Gastroesophageal sphincter (tissue), 4 donors: ENCODE data around the gene BHLHE23. TPM values are rescaled to one million over a fixed set of nuclear protein-coding genes. Genes with fewer than 3 reads are reported as not detected.
A peak's percentile ranks its signal among the peaks of the same experiment; 100 is the strongest.

Experiments
- ATAC-seq: fragments of 150-250 bp; one replicate; pipeline ENCODE4 v1.9.1; 2016; ENCODE audit warnings: mild to moderate bottlenecking, moderate library complexity
- H3K27ac ChIP-seq, 4 donors: fragments of 200-600 bp; sonication (generic) in 3 of 4; 1 replicate in 3 of 4; 2 replicates in 1 of 4; pipeline ENCODE4 v1.5.1; 2016 to 2019
- H3K27me3 ChIP-seq: fragments of 200-600 bp; sonication (generic); one replicate; pipeline ENCODE4 v1.5.1; 2019
- H3K36me3 ChIP-seq, 2 donors: fragments of 200-600 bp; sonication (generic); one replicate each; pipeline ENCODE4 v1.5.1; 2019; ENCODE audit warnings: control low read depth in 1 of 2
- H3K4me1 ChIP-seq, 3 donors: fragments of 200-600 bp; sonication (generic); 1 replicate in 2 of 3; 2 replicates in 1 of 3; pipeline ENCODE4 v1.5.1; 2016 to 2019; ENCODE audit warnings: control low read depth in 2 of 3
- H3K4me3 ChIP-seq, 2 donors: fragments of 200-600 bp; sonication (generic); one replicate each; pipeline ENCODE4 v1.5.1; 2019; ENCODE audit warnings: mild to moderate bottlenecking in 1 of 2, moderate library complexity in 1 of 2
- H3K9me3 ChIP-seq, 3 donors: fragments of 200-600 bp; sonication (generic); one replicate each; pipeline ENCODE4 v1.5.1; 2017 to 2019; ENCODE audit warnings: control low read depth in 2 of 3
- EP300 ChIP-seq: sonication (generic); formaldehyde crosslinking; IDR thresholded peaks from one replicate; pipeline ENCODE4 v1.6.1; 2017; ENCODE audit warnings: antibody characterized with exemption, mild to moderate bottlenecking
- POLR2A ChIP-seq, 2 donors: fragments of 450-650 bp; IDR thresholded peaks; one replicate each; pipeline ENCODE4 v1.6.1; 2017; ENCODE audit warnings: antibody characterized with exemption in 2 of 2, mild to moderate bottlenecking in 2 of 2, moderate library complexity in 1 of 2
- POLR2AphosphoS5 ChIP-seq: sonication (generic); formaldehyde crosslinking; IDR thresholded peaks from one replicate; pipeline ENCODE4 v1.6.1; 2017; ENCODE audit warnings: antibody characterized with exemption
- WGBS, 2 donors: methylation state at CpG; one replicate each; pipeline ENCODE4 v1.1.5; 2018; ENCODE audit warnings: low coverage in 1 of 2; 5-methylcytosine and 5-hydroxymethylcytosine counted together
- total RNA-seq, 4 donors: library from RNA; depleted of rRNA; stranded (reverse); fragments of >200 nt; gene quantifications; one replicate each; pipeline ENCODE4 v1.1.0, GENCODE V29; 2016
- TF ChIP-seq, protein P1 (sequence below), 4 experiments: fragments of 200-600 bp in 2 of 4; fragments of 450-650 bp in 2 of 4; sonication (generic) in 1 of 4; IDR thresholded peaks; one replicate each; pipeline ENCODE4 v1.5.1; 2017 to 2019; ENCODE audit warnings: antibody characterized with exemption in 4 of 4, mild to moderate bottlenecking in 2 of 4, moderate library complexity in 2 of 4

The BHLHE23 gene
- total RNA-seq, 4 donors from 2014 or later: not detected

DNA sequence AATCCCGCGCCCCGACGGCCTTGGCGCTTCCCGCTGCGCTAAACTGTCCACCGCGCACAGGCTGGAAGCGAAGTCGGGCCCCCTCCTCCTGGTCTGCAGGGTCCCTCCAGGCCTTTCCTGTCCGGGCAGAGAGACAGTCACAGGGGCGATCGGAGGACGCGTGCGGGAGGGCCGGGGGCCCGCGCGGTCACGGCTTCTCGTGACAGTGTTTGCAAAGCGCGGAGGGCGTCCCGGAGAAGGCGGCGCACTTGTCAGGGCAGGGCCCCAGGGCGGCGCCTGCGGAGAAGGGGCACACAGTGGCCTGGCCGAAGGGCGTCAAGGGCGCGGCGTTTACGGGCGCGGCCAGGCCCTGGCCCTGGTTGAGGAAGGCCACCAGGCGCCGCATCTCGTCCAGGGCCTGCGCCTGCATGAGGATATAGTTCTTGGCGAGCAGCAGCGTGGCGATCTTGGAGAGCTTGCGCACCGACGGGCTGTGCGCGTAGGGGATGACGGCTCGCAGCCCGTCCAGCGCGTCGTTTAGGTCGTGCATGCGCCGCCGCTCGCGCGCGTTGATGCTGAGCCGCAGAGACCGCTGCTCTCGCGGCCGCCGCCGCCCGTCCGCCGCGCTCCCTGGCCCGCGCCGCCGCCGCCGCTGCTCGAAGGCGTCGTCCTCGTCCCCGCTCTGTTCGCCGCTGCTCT lies 763 bp downstream of the BHLHE23 start:
- Histone ChIP-seq H3K27me3 (peaks cover 100% of the 10 kb centered on the region), H3K4me3 (peak overlapping the region in 1 of 2 donors; percentile 26), H3K4me1 (peaks cover 0 to 52% (median 14%) of the 10 kb centered on the region in 3 donors), H3K36me3 (no peaks in the 10 kb centered on the region), H3K27ac (no peak overlapping the region), H3K9me3 (no peaks in the 10 kb centered on the region)
- WGBS, 2 donors: 0% methylated on average over 1 of the region's 90 CpGs; no CpG with 5 or more reads in 1 of the 2 donors
- ATAC-seq: no peak
- TF ChIP-seq POLR2AphosphoS5 (no peak), POLR2A (IDR thresholded peaks at IDR 0.05) (no peak), EP300 (no peak)
- TF ChIP-seq, protein P1, sequence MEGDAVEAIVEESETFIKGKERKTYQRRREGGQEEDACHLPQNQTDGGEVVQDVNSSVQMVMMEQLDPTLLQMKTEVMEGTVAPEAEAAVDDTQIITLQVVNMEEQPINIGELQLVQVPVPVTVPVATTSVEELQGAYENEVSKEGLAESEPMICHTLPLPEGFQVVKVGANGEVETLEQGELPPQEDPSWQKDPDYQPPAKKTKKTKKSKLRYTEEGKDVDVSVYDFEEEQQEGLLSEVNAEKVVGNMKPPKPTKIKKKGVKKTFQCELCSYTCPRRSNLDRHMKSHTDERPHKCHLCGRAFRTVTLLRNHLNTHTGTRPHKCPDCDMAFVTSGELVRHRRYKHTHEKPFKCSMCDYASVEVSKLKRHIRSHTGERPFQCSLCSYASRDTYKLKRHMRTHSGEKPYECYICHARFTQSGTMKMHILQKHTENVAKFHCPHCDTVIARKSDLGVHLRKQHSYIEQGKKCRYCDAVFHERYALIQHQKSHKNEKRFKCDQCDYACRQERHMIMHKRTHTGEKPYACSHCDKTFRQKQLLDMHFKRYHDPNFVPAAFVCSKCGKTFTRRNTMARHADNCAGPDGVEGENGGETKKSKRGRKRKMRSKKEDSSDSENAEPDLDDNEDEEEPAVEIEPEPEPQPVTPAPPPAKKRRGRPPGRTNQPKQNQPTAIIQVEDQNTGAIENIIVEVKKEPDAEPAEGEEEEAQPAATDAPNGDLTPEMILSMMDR (IDR thresholded peaks at IDR 0.05): no peak

DNA sequence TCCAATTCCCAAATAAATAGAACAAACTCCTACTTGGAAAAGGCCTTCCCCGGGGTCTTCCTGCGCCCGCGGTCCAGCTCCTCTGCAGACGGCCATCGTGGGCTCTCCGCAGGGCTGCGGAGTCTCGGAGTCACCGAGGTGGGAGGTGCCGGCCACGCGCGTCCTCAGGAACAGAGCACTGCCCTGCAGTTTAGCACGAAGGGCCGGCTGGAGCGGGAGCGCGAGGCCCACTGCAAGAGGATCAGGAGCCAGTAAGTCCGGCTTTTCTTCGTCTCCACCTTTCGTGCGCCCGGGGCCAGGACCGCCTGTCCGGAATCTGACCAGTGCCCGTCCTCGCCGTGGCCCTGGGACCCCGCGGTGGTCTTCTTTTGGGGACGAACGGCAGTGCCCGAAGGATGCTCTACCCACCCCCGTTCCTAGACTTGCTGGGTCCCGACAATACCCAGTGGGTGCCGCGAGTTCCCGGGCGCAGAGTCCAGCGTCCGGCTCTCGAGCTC lies 1.4 kb downstream of the BHLHE23 start:
- no peak for ATAC-seq
- Histone ChIP-seq H3K27ac (no peak overlapping the region), H3K36me3 (no peaks in the 10 kb centered on the region), H3K4me3 (no peak overlapping the region), H3K9me3 (no peaks in the 10 kb centered on the region), H3K27me3 (peaks cover 100% of the 10 kb centered on the region), H3K4me1 (peaks cover 0 to 52% (median 14%) of the 10 kb centered on the region in 3 donors)
- WGBS, 2 donors: 5% methylated on average over 4 of the region's 43 CpGs; no CpG with 5 or more reads in 1 of the 2 donors
- TF ChIP-seq, protein P1 (IDR thresholded peaks at IDR 0.05): no peak
- TF ChIP-seq EP300 (no peak), POLR2A (IDR thresholded peaks at IDR 0.05) (no peak)

DNA sequence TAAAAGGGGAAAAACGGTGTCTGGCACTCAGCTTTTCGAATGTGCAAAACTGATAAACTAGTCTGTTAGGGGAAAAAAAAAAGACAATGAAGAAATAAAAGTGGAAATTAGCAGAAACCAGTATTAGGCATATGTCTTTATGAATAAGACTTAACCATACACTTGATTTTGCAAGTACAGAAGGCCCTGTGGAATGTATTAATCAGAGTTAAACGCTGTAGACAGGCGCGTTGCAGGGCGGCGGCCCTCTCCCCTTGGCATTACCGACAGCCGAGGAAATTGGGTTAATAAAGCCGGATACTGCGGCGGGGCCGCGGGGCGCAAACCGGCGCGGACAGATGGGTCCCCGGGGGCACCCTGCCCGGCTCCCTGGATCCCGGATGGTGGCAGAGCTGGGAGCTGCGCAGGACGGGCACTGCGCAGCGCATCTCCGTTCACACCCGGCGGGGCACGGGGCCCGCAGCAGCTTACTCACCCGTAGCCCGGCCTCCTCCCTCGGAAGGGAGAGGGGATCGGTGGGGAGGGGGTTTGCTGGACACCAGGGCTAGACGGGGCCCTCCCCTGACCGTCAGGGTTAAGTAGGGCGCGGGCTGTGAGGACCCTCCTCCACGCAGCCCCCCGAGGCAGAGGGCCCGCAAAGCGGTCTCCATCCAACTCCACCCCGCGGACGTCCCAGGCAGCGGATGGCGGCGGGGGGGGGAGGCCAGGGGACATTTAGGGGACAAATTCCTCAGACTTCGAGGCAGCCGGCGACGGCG lies 2.0 kb downstream of the BHLHE23 start:
- Histone ChIP-seq H3K27me3 (peaks cover 100% of the 10 kb centered on the region), H3K36me3 (no peaks in the 10 kb centered on the region), H3K27ac (no peak overlapping the region), H3K4me1 (peaks cover 0 to 52% (median 14%) of the 10 kb centered on the region in 3 donors), H3K9me3 (peaks cover 0 to 5% (median 0%) of the 10 kb centered on the region in 3 donors), H3K4me3 (no peak overlapping the region)
- no peak for ATAC-seq
- 11 to 17% methylated on average over 11 to 15 of the region's 53 CpGs for WGBS, 2 donors
- TF ChIP-seq, protein P1 (IDR thresholded peaks at IDR 0.05): no peak
- TF ChIP-seq POLR2AphosphoS5: no peak
- TF ChIP-seq EP300: no peak

- ATAC-seq: no peak
- 19 to 30% methylated on average over 2 to 9 of the region's 13 CpGs for WGBS, 2 donors
- Histone ChIP-seq H3K4me1 (peaks cover 0 to 39% (median 8%) of the 10 kb centered on the region in 3 donors), H3K36me3 (no peaks in the 10 kb centered on the region), H3K27me3 (peaks cover 100% of the 10 kb centered on the region), H3K4me3 (no peak overlapping the region), H3K9me3 (peaks cover 0 to 10% (median 0%) of the 10 kb centered on the region in 3 donors), H3K27ac (no peak overlapping the region)
- TF ChIP-seq EP300: no peak
- TF ChIP-seq POLR2AphosphoS5: no peak
- no peak for TF ChIP-seq POLR2A (IDR thresholded peaks at IDR 0.05)
- TF ChIP-seq, protein P1 (IDR thresholded peaks at IDR 0.05): no peak
Measured at GRCh38 chr20:63003546-63003945, 3.2 kb downstream of the BHLHE23 start.
